ENCODE measurements around the gene JAZF1.

DNA sequence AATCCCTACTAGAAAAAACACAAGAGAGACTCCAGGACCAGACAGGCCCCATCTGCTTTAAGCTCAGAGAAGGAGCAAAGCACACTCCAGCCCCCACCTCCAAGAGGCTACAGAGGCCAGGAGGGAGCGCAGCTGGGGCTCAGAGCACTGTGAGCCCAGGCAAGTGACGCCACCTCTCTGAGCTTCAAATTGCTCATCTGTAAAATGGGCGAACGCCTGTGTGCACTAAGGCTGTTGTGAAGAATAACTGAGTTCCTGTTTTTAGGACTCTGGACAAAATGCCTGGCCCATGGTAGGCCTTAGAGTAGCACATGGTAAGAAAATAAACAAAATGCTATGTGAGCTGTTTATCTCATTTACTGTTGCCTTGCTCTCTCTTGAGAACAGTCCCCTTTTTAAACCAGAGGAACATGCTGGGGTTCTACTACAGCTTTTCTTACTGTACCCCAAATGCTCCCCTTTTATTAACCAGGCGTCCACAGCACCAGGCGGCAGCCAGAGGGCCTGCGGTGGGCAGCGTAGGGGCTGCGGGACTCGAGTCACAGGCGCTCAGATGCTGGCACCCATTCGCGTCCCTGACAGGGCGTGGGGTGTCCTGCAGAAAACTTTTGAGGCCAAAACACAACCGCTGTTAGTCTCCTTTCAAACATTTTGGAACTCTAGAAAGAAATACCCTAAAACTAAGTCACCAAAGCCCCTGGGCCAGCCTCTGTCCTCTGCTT is 336.9 kb downstream of the JAZF1 start:
- TF ChIP-seq CTCF (IDR thresholded peaks at IDR 0.05) (no peak), POLR2A (IDR thresholded peaks at IDR 0.05) (no peak)
